VCaP (cell line): ENCODE results near the gene BZW2.

Experiments
- H3K27ac ChIP-seq: fragments of 450-650 bp; 2 replicates; pipeline ENCODE4 v1.5.1; 2017
- CTCF ChIP-seq: fragments of 450-650 bp; conservative IDR thresholded peaks from 2 replicates; pipeline ENCODE4 v1.5.1; 2017; ENCODE audit warnings: mild to moderate bottlenecking, moderate library complexity

The BZW2 gene

GRCh38 chr7:16677978-16678494 is 32.1 kb downstream of the BZW2 start:
- TF ChIP-seq CTCF: no peak

GRCh38 chr7:16678645-16679566 is 32.9 kb downstream of the BZW2 start:
- peak overlapping the region; percentile 31; the same call in 1 of the 2 replicates for H3K27ac ChIP-seq

More at GRCh38 chr7:16677978-16678494, 32.1 kb downstream of the BZW2 start:
- peak overlapping the region; percentile 31; the same call in 1 of the 2 replicates for H3K27ac ChIP-seq

DNA sequence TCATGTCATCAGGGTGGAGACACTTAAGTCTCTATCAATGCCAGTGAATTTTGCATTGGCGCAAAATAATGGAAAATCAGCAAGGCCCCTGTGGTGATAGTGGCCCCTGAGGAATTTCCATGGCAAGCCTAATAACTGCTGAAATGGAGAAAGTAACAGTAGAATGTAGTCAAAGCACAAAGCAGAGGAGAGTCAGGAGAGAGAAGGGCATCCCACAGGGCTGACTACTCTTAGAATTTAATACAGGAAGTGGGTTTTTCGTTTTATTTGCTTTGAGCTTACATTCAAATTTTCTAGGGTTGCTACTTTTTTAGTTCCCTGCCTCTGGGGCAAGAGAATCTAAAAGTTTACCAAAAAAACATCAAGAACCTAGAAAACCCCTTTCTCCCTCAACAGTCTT is 39.0 kb downstream of the BZW2 start:
- TF ChIP-seq CTCF: no peak
- peak overlapping the region; percentile 5; the same call in 1 of the 2 replicates for H3K27ac ChIP-seq

DNA sequence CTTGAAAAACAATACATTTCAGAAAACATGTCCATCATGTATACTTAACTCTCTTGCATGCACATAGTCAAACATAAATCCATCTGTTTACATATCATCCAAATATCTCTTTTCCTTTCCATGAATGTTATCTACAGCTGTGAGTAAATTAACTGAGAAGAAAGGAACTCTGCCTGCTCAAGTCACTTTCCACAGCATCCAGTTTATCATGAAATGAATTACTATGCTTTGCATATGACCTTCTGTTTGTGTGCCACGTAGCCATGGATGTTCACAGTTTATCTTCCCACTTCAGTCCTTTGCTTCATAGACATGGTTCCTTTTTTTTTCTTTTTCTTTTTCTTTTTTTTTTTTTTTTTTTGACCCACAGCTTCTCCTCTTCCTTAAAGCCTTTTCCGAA is 39.6 kb downstream of the BZW2 start:
- TF ChIP-seq CTCF: no peak
- H3K27ac ChIP-seq: peak overlapping the region; percentile 5; the same call in 1 of the 2 replicates

GRCh38 chr7:16688249-16688648 is 42.3 kb downstream of the BZW2 start:
- H3K27ac ChIP-seq: no peak overlapping the region
- TF ChIP-seq CTCF: no peak

- TF ChIP-seq CTCF: no peak
- no peak overlapping the region for H3K27ac ChIP-seq
Measured at GRCh38 chr7:16691241-16691640, 45.3 kb downstream of the BZW2 start.

- no peak for TF ChIP-seq CTCF
- no peak overlapping the region for H3K27ac ChIP-seq
Measured at GRCh38 chr7:16693601-16694318, 47.8 kb downstream of the BZW2 start.
